Loucy (cell line): ENCODE results near the gene TRMT112.

Source experiments
- H2AFZ ChIP-seq: fragments of 200-600 bp; sonication (generic); 2 replicates; pipeline ENCODE4 v1.6.0; 2016; ENCODE audit warnings: antibody characterized with exemption, mild to moderate bottlenecking, low read length, moderate library complexity
- H3F3A ChIP-seq: fragments of 200-600 bp; 2 replicates; pipeline ENCODE4 v1.6.0; 2016; ENCODE audit warnings: antibody characterized with exemption, low read depth, mild to moderate bottlenecking
- H3K27me3 ChIP-seq: fragments of 200-600 bp; sonication (generic); 2 replicates; pipeline ENCODE4 v1.6.1; 2014; ENCODE audit warnings: low read length, mild to moderate bottlenecking; ENCODE audit not compliant: insufficient read depth, poor library complexity, severe bottlenecking
- H3K36me3 ChIP-seq: fragments of 200-600 bp; sonication (generic); 2 replicates; pipeline ENCODE4 v1.6.1; 2016; ENCODE audit warnings: low read length; ENCODE audit not compliant: insufficient read depth
- H3K4me1 ChIP-seq: fragments of 200-600 bp; sonication (generic); 2 replicates; pipeline ENCODE4 v1.5.1; 2014; ENCODE audit warnings: low read length, mild to moderate bottlenecking; ENCODE audit not compliant: insufficient read depth, poor library complexity, severe bottlenecking
- H3K4me2 ChIP-seq: fragments of 200-600 bp; sonication (generic); 2 replicates; pipeline ENCODE4 v1.6.0; 2014; ENCODE audit warnings: antibody characterized with exemption, low read length, low read depth, mild to moderate bottlenecking; ENCODE audit not compliant: poor library complexity, severe bottlenecking
- H3K4me3 ChIP-seq: fragments of 200-600 bp; sonication (generic); 2 replicates; pipeline ENCODE4 v1.5.1; 2014; ENCODE audit warnings: low read length, mild to moderate bottlenecking, mixed read lengths; ENCODE audit not compliant: poor library complexity, severe bottlenecking
- H3K79me2 ChIP-seq: fragments of 200-600 bp; sonication (generic); 2 replicates; pipeline ENCODE4 v1.6.1; 2014; ENCODE audit warnings: low read length; ENCODE audit not compliant: insufficient read depth
- H3K9ac ChIP-seq: fragments of 200-600 bp; sonication (generic); 2 replicates; pipeline ENCODE4 v1.6.0; 2014; ENCODE audit warnings: mild to moderate bottlenecking, low read depth, low read length, moderate library complexity; ENCODE audit not compliant: poor library complexity, severe bottlenecking
- H3K9me2 ChIP-seq: fragments of 200-600 bp; sonication (generic); replicated peaks from 2 replicates; pipeline ENCODE4 v1.6.1; 2016; ENCODE audit warnings: low read depth, low read length, mixed read lengths
- H3K9me3 ChIP-seq: fragments of 200-600 bp; sonication (generic); 2 replicates; pipeline ENCODE4 v1.6.1; 2014; ENCODE audit warnings: mild to moderate bottlenecking, antibody characterized with exemption, low read length, low read depth; ENCODE audit not compliant: insufficient read depth
- H4K20me1 ChIP-seq: fragments of 200-600 bp; sonication (generic); 2 replicates; pipeline ENCODE4 v1.6.0; 2014; ENCODE audit warnings: antibody characterized with exemption, low read length, mild to moderate bottlenecking; ENCODE audit not compliant: insufficient read depth, poor library complexity, severe bottlenecking
- EZH2phosphoT487 ChIP-seq: fragments of 200-600 bp; IDR thresholded peaks from 2 replicates; pipeline ENCODE4 v1.6.1; 2018; ENCODE audit warnings: antibody characterized with exemption, mild to moderate bottlenecking, moderate library complexity, borderline replicate concordance
- TF ChIP-seq, protein P1 (sequence below): fragments of 200-600 bp; sonication (generic); conservative IDR thresholded peaks from 2 replicates; pipeline ENCODE4 v1.5.1; 2014; ENCODE audit warnings: mild to moderate bottlenecking, antibody characterized with exemption, low read length

The TRMT112 gene

DNA sequence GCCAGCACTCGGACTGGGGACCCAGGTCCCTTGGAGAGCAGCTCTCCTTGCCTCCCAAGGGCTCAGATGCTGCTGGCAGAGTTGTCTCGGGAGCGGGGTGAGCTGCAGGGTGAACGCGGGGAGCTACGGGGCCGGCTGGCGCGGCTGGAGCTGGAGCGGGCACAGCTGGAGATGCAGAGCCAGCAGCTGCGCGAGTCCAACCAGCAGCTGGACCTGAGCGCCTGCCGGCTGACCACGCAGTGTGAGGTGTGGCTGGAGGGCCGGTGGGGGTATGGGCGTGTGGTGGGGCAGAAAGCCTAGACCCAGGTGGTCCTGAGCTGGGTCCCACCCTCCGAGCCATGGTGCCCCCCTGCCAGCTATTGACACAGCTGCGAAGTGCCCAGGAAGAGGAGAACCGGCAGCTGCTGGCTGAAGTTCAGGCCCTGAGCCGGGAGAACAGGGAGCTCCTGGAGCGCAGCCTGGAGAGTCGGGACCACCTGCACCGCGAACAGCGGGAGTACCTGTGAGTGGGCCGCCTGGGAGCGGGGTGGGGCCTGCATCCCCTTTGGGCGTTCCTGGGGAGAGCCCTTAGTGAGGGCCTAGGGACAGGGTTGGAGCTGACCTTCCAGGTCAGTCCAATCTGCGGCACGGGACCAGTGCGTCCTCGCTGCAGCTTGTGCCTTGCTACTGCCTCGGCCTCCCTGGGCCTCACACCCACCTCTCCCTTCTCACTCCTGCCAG is 35.8 kb upstream of the TRMT112 start:
- H3K4me3 ChIP-seq: no peak overlapping the region
- no peaks in the 10 kb centered on the region for H3K9me3 ChIP-seq
- TF ChIP-seq, protein P1, sequence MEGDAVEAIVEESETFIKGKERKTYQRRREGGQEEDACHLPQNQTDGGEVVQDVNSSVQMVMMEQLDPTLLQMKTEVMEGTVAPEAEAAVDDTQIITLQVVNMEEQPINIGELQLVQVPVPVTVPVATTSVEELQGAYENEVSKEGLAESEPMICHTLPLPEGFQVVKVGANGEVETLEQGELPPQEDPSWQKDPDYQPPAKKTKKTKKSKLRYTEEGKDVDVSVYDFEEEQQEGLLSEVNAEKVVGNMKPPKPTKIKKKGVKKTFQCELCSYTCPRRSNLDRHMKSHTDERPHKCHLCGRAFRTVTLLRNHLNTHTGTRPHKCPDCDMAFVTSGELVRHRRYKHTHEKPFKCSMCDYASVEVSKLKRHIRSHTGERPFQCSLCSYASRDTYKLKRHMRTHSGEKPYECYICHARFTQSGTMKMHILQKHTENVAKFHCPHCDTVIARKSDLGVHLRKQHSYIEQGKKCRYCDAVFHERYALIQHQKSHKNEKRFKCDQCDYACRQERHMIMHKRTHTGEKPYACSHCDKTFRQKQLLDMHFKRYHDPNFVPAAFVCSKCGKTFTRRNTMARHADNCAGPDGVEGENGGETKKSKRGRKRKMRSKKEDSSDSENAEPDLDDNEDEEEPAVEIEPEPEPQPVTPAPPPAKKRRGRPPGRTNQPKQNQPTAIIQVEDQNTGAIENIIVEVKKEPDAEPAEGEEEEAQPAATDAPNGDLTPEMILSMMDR: no peak
- TF ChIP-seq EZH2phosphoT487: no peak

DNA sequence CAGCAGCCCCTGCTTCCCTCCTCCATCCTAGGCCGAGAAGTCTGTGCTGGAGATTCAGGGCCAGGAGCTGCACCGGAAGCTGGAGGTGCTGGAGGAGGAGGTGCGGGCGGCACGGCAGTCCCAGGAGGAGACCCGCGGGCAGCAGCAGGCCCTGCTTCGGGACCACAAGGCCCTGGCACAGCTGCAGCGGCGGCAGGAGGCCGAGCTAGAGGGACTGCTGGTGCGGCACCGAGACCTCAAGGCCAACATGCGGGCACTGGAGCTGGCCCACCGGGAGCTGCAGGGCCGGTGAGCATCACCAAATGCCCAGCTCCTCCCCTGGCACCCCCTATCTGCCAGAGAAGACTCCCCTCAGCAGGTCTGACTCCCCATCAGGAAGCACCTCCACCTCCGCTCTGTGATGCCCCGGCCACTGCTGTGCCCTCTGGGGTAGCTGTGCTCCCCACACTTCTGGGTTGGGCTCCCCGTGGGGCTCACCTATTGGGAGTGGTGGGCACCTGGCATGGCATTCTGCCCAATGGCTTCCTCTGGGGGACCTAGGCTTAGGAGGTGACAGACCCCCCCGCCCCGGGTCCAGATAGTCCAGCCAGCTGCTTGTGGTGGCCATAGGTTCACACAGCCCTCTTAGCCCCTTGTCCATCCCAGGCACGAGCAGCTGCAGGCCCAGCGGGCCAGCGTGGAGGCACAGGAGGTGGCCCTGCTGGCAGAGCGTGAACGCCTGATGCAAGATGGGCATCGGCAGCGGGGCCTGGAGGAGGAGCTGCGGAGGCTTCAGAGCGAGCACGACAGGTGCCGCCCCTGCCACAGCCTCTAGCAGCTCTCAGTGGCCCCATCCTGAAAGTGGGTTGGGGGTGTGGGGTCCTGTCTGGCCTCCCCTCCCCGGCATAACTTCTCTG is 35.0 kb upstream of the TRMT112 start:
- Histone ChIP-seq H3K4me3 (no peak overlapping the region), H2AFZ (no peak overlapping the region), H3K9me3 (no peaks in the 10 kb centered on the region), H3K9me2 (no peaks in the 10 kb centered on the region), H3K79me2 (no peaks in the 10 kb centered on the region), H3K4me2 (no peak overlapping the region), H3F3A (no peaks in the 10 kb centered on the region), H3K4me1 (peaks cover 9% of the 10 kb centered on the region), H3K9ac (no peak overlapping the region), H4K20me1 (no peaks in the 10 kb centered on the region), H3K27me3 (no peaks in the 10 kb centered on the region), H3K36me3 (no peaks in the 10 kb centered on the region)
- TF ChIP-seq, protein P1: no peak
- TF ChIP-seq EZH2phosphoT487: no peak

More for the DNA sequence above, 35.8 kb upstream of the TRMT112 start:
- no peaks in the 10 kb centered on the region for H3K27me3 ChIP-seq
- H3K9me2 ChIP-seq: no peaks in the 10 kb centered on the region
- H3K4me1 ChIP-seq: peaks cover 14% of the 10 kb centered on the region
- no peak overlapping the region for H3K4me2 ChIP-seq
- no peak overlapping the region for H2AFZ ChIP-seq
- H3F3A ChIP-seq: no peaks in the 10 kb centered on the region
- no peaks in the 10 kb centered on the region for H3K79me2 ChIP-seq
- no peaks in the 10 kb centered on the region for H4K20me1 ChIP-seq
- H3K9ac ChIP-seq: no peak overlapping the region
- H3K36me3 ChIP-seq: no peaks in the 10 kb centered on the region

DNA sequence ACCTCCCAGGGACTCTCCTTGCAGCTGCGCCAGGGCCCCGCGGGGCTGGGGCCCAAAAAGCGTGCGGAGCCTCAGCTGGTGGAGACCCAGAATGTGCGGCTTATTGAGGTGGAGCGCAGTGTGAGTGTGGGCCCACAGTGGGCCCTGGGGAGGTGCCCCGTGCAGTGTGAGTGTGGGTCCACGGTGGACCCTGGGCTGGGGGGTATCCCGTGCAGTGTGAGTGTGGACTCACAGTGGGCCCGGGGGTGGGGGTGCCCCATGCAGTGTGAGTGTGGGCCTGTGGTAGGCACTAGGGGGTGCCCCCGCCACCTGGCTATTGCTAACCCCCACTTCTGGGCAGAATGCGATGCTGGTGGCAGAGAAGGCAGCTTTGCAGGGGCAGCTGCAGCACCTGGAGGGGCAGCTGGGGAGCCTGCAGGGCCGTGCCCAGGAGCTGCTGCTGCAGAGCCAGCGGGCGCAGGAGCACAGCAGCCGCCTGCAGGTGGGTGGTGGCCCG is 33.8 kb upstream of the TRMT112 start:
- Histone ChIP-seq H3K9ac (no peak overlapping the region), H3K4me1 (peaks cover 9% of the 10 kb centered on the region), H3K79me2 (no peaks in the 10 kb centered on the region)

More for the DNA sequence above, 33.8 kb upstream of the TRMT112 start:
- H3K27me3 ChIP-seq: no peaks in the 10 kb centered on the region
- no peaks in the 10 kb centered on the region for H3F3A ChIP-seq
- no peaks in the 10 kb centered on the region for H4K20me1 ChIP-seq
- H3K9me3 ChIP-seq: no peaks in the 10 kb centered on the region
- H3K4me2 ChIP-seq: no peak overlapping the region
- no peak overlapping the region for H3K4me3 ChIP-seq
- H3K36me3 ChIP-seq: no peaks in the 10 kb centered on the region
- no peak overlapping the region for H2AFZ ChIP-seq
- no peak for TF ChIP-seq EZH2phosphoT487
- TF ChIP-seq, protein P1: no peak
- no peaks in the 10 kb centered on the region for H3K9me2 ChIP-seq
